ENCODE measurements around the gene COX6B2.
A peak's percentile ranks its signal among the peaks of the same experiment; 100 is the strongest.
"Not testable (repeated sequence)": the region's sequence is repeated elsewhere in the genome, so short reads cannot be mapped to it uniquely, and the experiment has no call there.

COX6B2 gene

GRCh38 chr19:55333870-55334269 lies 20.6 kb downstream of the COX6B2 start:
- Histone ChIP-seq H3K27ac (ENCODE audit: low read depth, low read length) (no peak overlapping the region), H3K4me1 (ENCODE audit: insufficient read depth, low read length) (peaks cover 5% of the 10 kb centered on the region), H3K9ac (ENCODE audit: low read depth, low read length) (no peak overlapping the region), H3K4me3 (ENCODE audit: low read length) (no peak overlapping the region), H3K36me3 (ENCODE audit: insufficient read depth, low read length) (no peaks in the 10 kb centered on the region), H3K27me3 (ENCODE audit: insufficient read depth, low read length) (no peaks in the 10 kb centered on the region), H3K9me3 (ENCODE audit: insufficient read depth, low read depth, low read length) (no peaks in the 10 kb centered on the region)
- 88% methylated on average over 11 of the region's 11 CpGs for WGBS

GRCh38 chr19:55329791-55330190 lies 24.7 kb downstream of the COX6B2 start:
- H3K4me1 ChIP-seq (ENCODE audit: insufficient read depth, low read length); H3K27me3 ChIP-seq (ENCODE audit: insufficient read depth, low read length); H3K9me3 ChIP-seq (ENCODE audit: insufficient read depth, low read depth, low read length); H3K36me3 ChIP-seq (ENCODE audit: insufficient read depth, low read length); H3K27ac ChIP-seq (ENCODE audit: low read depth, low read length); H3K4me3 ChIP-seq (ENCODE audit: low read length); H3K9ac ChIP-seq (ENCODE audit: low read depth, low read length): not testable (repeated sequence)
- 87% methylated on average over 6 of the region's 6 CpGs for WGBS

GRCh38 chr19:55328774-55329318 lies 25.7 kb downstream of the COX6B2 start:
- 94% methylated on average over 4 of the region's 4 CpGs for WGBS
- not testable (repeated sequence) for H3K27ac ChIP-seq (ENCODE audit: low read depth, low read length); H3K9me3 ChIP-seq (ENCODE audit: insufficient read depth, low read depth, low read length); H3K9ac ChIP-seq (ENCODE audit: low read depth, low read length); H3K36me3 ChIP-seq (ENCODE audit: insufficient read depth, low read length); H3K4me1 ChIP-seq (ENCODE audit: insufficient read depth, low read length); H3K27me3 ChIP-seq (ENCODE audit: insufficient read depth, low read length); H3K4me3 ChIP-seq (ENCODE audit: low read length)

GRCh38 chr19:55325172-55325571 lies 29.3 kb downstream of the COX6B2 start, which contains the start of gene TMEM150B:
Gene TMEM150B, minus strand, starts transcription at chr19:55325341. Its CDS starts 4,305 bp downstream, at chr19:55321036.
- H3K9me3 ChIP-seq (ENCODE audit: insufficient read depth, low read depth, low read length), result no peaks in the 10 kb centered on the region
- H3K36me3 ChIP-seq (ENCODE audit: insufficient read depth, low read length), result no peaks in the 10 kb centered on the region
- no peak within 1 kb of the TSS for H3K4me3 ChIP-seq (ENCODE audit: low read length)
- peaks cover 7% of the 10 kb centered on the region for H3K4me1 ChIP-seq (ENCODE audit: insufficient read depth, low read length)
- 94% methylated on average over 13 of the region's 14 CpGs for WGBS
- H3K27me3 ChIP-seq (ENCODE audit: insufficient read depth, low read length), result no peaks in the 10 kb centered on the region
- no peak within 1 kb of the TSS for H3K9ac ChIP-seq (ENCODE audit: low read depth, low read length)
- H3K27ac ChIP-seq (ENCODE audit: low read depth, low read length), result no peak within 1 kb of the TSS; the same call in 1 of the 2 replicates

- H3K4me3 ChIP-seq (ENCODE audit: low read length), result no peak overlapping the region
Measured at GRCh38 chr19:55324662-55325061, 29.9 kb downstream of the COX6B2 start.

GRCh38 chr19:55322204-55322885 lies 32.2 kb downstream of the COX6B2 start:
- Histone ChIP-seq H3K4me3 (ENCODE audit: low read length) (no peak overlapping the region), H3K27me3 (ENCODE audit: insufficient read depth, low read length) (no peaks in the 10 kb centered on the region), H3K36me3 (ENCODE audit: insufficient read depth, low read length) (no peaks in the 10 kb centered on the region), H3K9me3 (ENCODE audit: insufficient read depth, low read depth, low read length) (no peaks in the 10 kb centered on the region), H3K4me1 (ENCODE audit: insufficient read depth, low read length) (peaks cover 7% of the 10 kb centered on the region), H3K27ac (ENCODE audit: low read depth, low read length) (no peak overlapping the region), H3K9ac (ENCODE audit: low read depth, low read length) (no peak overlapping the region)
- WGBS, result 78% methylated on average over 12 of the region's 12 CpGs

More at GRCh38 chr19:55324662-55325061, 29.9 kb downstream of the COX6B2 start:
- H3K4me1 ChIP-seq (ENCODE audit: insufficient read depth, low read length), result peaks cover 7% of the 10 kb centered on the region
- 94% methylated on average over 6 of the region's 6 CpGs for WGBS
- no peaks in the 10 kb centered on the region for H3K27me3 ChIP-seq (ENCODE audit: insufficient read depth, low read length)
- H3K36me3 ChIP-seq (ENCODE audit: insufficient read depth, low read length), result no peaks in the 10 kb centered on the region
- no peaks in the 10 kb centered on the region for H3K9me3 ChIP-seq (ENCODE audit: insufficient read depth, low read depth, low read length)
- H3K9ac ChIP-seq (ENCODE audit: low read depth, low read length), result no peak overlapping the region
- H3K27ac ChIP-seq (ENCODE audit: low read depth, low read length), result no peak overlapping the region

- Histone ChIP-seq H3K27me3 (ENCODE audit: insufficient read depth, low read length) (no peaks in the 10 kb centered on the region), H3K4me3 (ENCODE audit: low read length) (no peak overlapping the region), H3K9me3 (ENCODE audit: insufficient read depth, low read depth, low read length) (no peaks in the 10 kb centered on the region), H3K27ac (ENCODE audit: low read depth, low read length) (no peak overlapping the region), H3K4me1 (ENCODE audit: insufficient read depth, low read length) (peaks cover 7% of the 10 kb centered on the region), H3K36me3 (ENCODE audit: insufficient read depth, low read length) (no peaks in the 10 kb centered on the region), H3K9ac (ENCODE audit: low read depth, low read length) (no peak overlapping the region)
- WGBS, result 86% methylated on average over 8 of the region's 9 CpGs
Measured at GRCh38 chr19:55321466-55322137, 32.9 kb downstream of the COX6B2 start.

- Histone ChIP-seq H3K9me3 (ENCODE audit: insufficient read depth, low read depth, low read length) (no peaks in the 10 kb centered on the region), H3K9ac (ENCODE audit: low read depth, low read length) (no peak overlapping the region), H3K27me3 (ENCODE audit: insufficient read depth, low read length) (no peaks in the 10 kb centered on the region), H3K27ac (ENCODE audit: low read depth, low read length) (no peak overlapping the region), H3K36me3 (ENCODE audit: insufficient read depth, low read length) (no peaks in the 10 kb centered on the region), H3K4me1 (ENCODE audit: insufficient read depth, low read length) (peaks cover 7% of the 10 kb centered on the region), H3K4me3 (ENCODE audit: low read length) (no peak overlapping the region)
- WGBS, result 92% methylated on average over 8 of the region's 8 CpGs
Measured at GRCh38 chr19:55320844-55321419, 33.6 kb downstream of the COX6B2 start.

- H3K4me3 ChIP-seq (ENCODE audit: low read length), result peak overlapping the region; percentile 56
- peaks cover 7% of the 10 kb centered on the region for H3K4me1 ChIP-seq (ENCODE audit: insufficient read depth, low read length)
- no peaks in the 10 kb centered on the region for H3K9me3 ChIP-seq (ENCODE audit: insufficient read depth, low read depth, low read length)
- H3K27ac ChIP-seq (ENCODE audit: low read depth, low read length), result no peak overlapping the region
- 15% methylated on average over 21 of the region's 21 CpGs for WGBS
- H3K27me3 ChIP-seq (ENCODE audit: insufficient read depth, low read length), result no peaks in the 10 kb centered on the region
- no peaks in the 10 kb centered on the region for H3K36me3 ChIP-seq (ENCODE audit: insufficient read depth, low read length)
- H3K9ac ChIP-seq (ENCODE audit: low read depth, low read length), result peak overlapping the region; percentile 50
Measured at GRCh38 chr19:55319785-55320184, 34.7 kb downstream of the COX6B2 start.

GRCh38 chr19:55316646-55317045 lies 37.9 kb downstream of the COX6B2 start:
- H3K36me3 ChIP-seq (ENCODE audit: insufficient read depth, low read length), result no peaks in the 10 kb centered on the region
- no peaks in the 10 kb centered on the region for H3K9me3 ChIP-seq (ENCODE audit: insufficient read depth, low read depth, low read length)
- H3K4me1 ChIP-seq (ENCODE audit: insufficient read depth, low read length), result peaks cover 4% of the 10 kb centered on the region; the same call in 1 of the 2 replicates
- WGBS, result 88% methylated on average over 8 of the region's 8 CpGs
- H3K27me3 ChIP-seq (ENCODE audit: insufficient read depth, low read length), result no peaks in the 10 kb centered on the region
- H3K4me3 ChIP-seq (ENCODE audit: low read length), result no peak overlapping the region
- no peak overlapping the region for H3K27ac ChIP-seq (ENCODE audit: low read depth, low read length)
- no peak overlapping the region for H3K9ac ChIP-seq (ENCODE audit: low read depth, low read length)

- H3K4me1 ChIP-seq (ENCODE audit: insufficient read depth, low read length), result peaks cover 4% of the 10 kb centered on the region; the same call in 1 of the 2 replicates
- no peaks in the 10 kb centered on the region for H3K9me3 ChIP-seq (ENCODE audit: insufficient read depth, low read depth, low read length)
- no peaks in the 10 kb centered on the region for H3K36me3 ChIP-seq (ENCODE audit: insufficient read depth, low read length)
- no peak overlapping the region for H3K4me3 ChIP-seq (ENCODE audit: low read length)
- 94% methylated on average over 13 of the region's 13 CpGs for WGBS
- H3K27me3 ChIP-seq (ENCODE audit: insufficient read depth, low read length), result no peaks in the 10 kb centered on the region
- H3K9ac ChIP-seq (ENCODE audit: low read depth, low read length), result no peak overlapping the region
- H3K27ac ChIP-seq (ENCODE audit: low read depth, low read length), result no peak overlapping the region
Measured at GRCh38 chr19:55315956-55316525, 38.5 kb downstream of the COX6B2 start.
